ENCODE results near the gene CCDC112.

Gene CCDC112

GRCh38 chr5:115317320-115317719 lies 20.9 kb upstream of the CCDC112 start:
- FAIRE-seq, result no peak

GRCh38 chr5:115313632-115314031 lies 17.2 kb upstream of the CCDC112 start:
- no peak for FAIRE-seq

GRCh38 chr5:115313052-115313451 lies 16.6 kb upstream of the CCDC112 start:
- FAIRE-seq, result no peak

- peak; percentile 90 for FAIRE-seq
Measured at GRCh38 chr5:115309751-115310370, 13.4 kb upstream of the CCDC112 start.

- no peak for FAIRE-seq
Measured at GRCh38 chr5:115308815-115309214, 12.4 kb upstream of the CCDC112 start.

GRCh38 chr5:115306011-115306536 lies 9.6 kb upstream of the CCDC112 start:
- FAIRE-seq, result no peak

- no peak for FAIRE-seq
Measured at GRCh38 chr5:115304496-115304895, 8.0 kb upstream of the CCDC112 start.

GRCh38 chr5:115298811-115299210 lies 2.4 kb upstream of the CCDC112 start:
- no peak for FAIRE-seq

GRCh38 chr5:115297031-115297430 lies 577 bp upstream of the CCDC112 start:
- FAIRE-seq, result no peak

- FAIRE-seq, result no peak
Measured at GRCh38 chr5:115295777-115296123, 704 bp downstream of the CCDC112 start.

GRCh38 chr5:115291397-115291796 lies 5.1 kb downstream of the CCDC112 start:
- no peak for FAIRE-seq

- no peak for FAIRE-seq
Measured at GRCh38 chr5:115289104-115289503, 7.3 kb downstream of the CCDC112 start.

- no peak for FAIRE-seq
Measured at GRCh38 chr5:115284021-115284420, 12.4 kb downstream of the CCDC112 start.

- no peak for FAIRE-seq
Measured at GRCh38 chr5:115282131-115282530, 14.3 kb downstream of the CCDC112 start.

GRCh38 chr5:115274584-115274983 lies 21.9 kb downstream of the CCDC112 start:
- no peak for FAIRE-seq

- no peak for FAIRE-seq
Measured at GRCh38 chr5:115272297-115272958, 24.0 kb downstream of the CCDC112 start.

GRCh38 chr5:115271295-115272050 lies 25.0 kb downstream of the CCDC112 start:
- no peak for FAIRE-seq

GRCh38 chr5:115267617-115268016 lies 28.8 kb downstream of the CCDC112 start:
- no peak for FAIRE-seq

GRCh38 chr5:115265220-115265619 lies 31.2 kb downstream of the CCDC112 start:
- no peak for FAIRE-seq

- no peak for FAIRE-seq
Measured at GRCh38 chr5:115264786-115265185, 31.7 kb downstream of the CCDC112 start.

GRCh38 chr5:115263078-115263380 lies 33.4 kb downstream of the CCDC112 start:
- FAIRE-seq, result no peak

GRCh38 chr5:115262321-115263077 lies 34.0 kb downstream of the CCDC112 start, which contains the start of gene PGGT1B:
Gene PGGT1B, minus strand, starts transcription at chr5:115262877. Its CDS starts 26 bp downstream, at chr5:115262851.
- FAIRE-seq, result no peak

GRCh38 chr5:115262011-115262320 lies 34.5 kb downstream of the CCDC112 start:
- no peak for FAIRE-seq

All from TTC549 (cell line).